Chondrocyte (in vitro differentiated cells): ENCODE results near the gene INHBB. TPM values are rescaled to one million over a fixed set of nuclear protein-coding genes. Genes with fewer than 3 reads are reported as not detected.

Experiments
- DNase-seq: peaks from one replicate; pipeline ENCODE4 v3.0.0; 2021; ENCODE audit warnings: mixed read lengths, low spot score
- H3K27ac Mint-ChIP-seq: one replicate; pipeline ENCODE4 v1.8.0; 2021; ENCODE audit warnings: mild to moderate bottlenecking, moderate library complexity, mixed read lengths; ENCODE audit not compliant: unreplicated experiment
- H3K27me3 Mint-ChIP-seq: 2 replicates; pipeline ENCODE4 v1.8.0; 2021; ENCODE audit warnings: low read depth, mixed read lengths
- H3K36me3 Mint-ChIP-seq: 2 replicates; pipeline ENCODE4 v1.8.0; 2021; ENCODE audit warnings: low read depth, mixed read lengths
- H3K4me1 Mint-ChIP-seq: 2 replicates; pipeline ENCODE4 v1.8.0; 2021; ENCODE audit warnings: low read depth, mild to moderate bottlenecking, mixed read lengths
- H3K4me3 Mint-ChIP-seq: one replicate; pipeline ENCODE4 v1.8.0; 2021; ENCODE audit warnings: mild to moderate bottlenecking, moderate library complexity, mixed read lengths; ENCODE audit not compliant: unreplicated experiment
- H3K9me3 Mint-ChIP-seq: 2 replicates; pipeline ENCODE4 v1.8.0; 2021; ENCODE audit warnings: low read depth, mixed read lengths
- CTCF ChIP-seq: fragments of 200-600 bp; sonication (generic); IDR thresholded peaks from 2 replicates; pipeline ENCODE4 v1.5.0; 2021; ENCODE audit warnings: antibody characterized with exemption, mild to moderate bottlenecking, moderate library complexity
- total RNA-seq: library from RNA; stranded (reverse); gene quantifications from 3 replicates; pipeline ENCODE4 v1.2.1, GENCODE V29; 2021

Gene INHBB
- total RNA-seq, 1 donor from 2014 or later, result 1.3 TPM

GRCh38 chr2:120375251-120376020, 29.5 kb downstream of the INHBB start:
- no peak overlapping the region for H3K4me3 Mint-ChIP-seq
- DNase-seq, result no peak
- H3K27ac Mint-ChIP-seq, result no peak overlapping the region
- H3K27me3 Mint-ChIP-seq, result peaks cover 40% of the 10 kb centered on the region
- no peak for TF ChIP-seq CTCF
- peaks cover 2% of the 10 kb centered on the region for H3K36me3 Mint-ChIP-seq
- H3K4me1 Mint-ChIP-seq, result no peaks in the 10 kb centered on the region
- peaks cover 4% of the 10 kb centered on the region for H3K9me3 Mint-ChIP-seq

- TF ChIP-seq CTCF, result no peak
- Mint-ChIP-seq H3K27me3 (peaks cover 44% of the 10 kb centered on the region), H3K4me1 (no peaks in the 10 kb centered on the region), H3K9me3 (no peaks in the 10 kb centered on the region), H3K4me3 (no peak overlapping the region), H3K36me3 (peaks cover 2% of the 10 kb centered on the region), H3K27ac (no peak overlapping the region)
- no peak for DNase-seq
These were observed 30.2 kb downstream of the INHBB start for GRCh38 chr2:120376101-120376500.

- Mint-ChIP-seq H3K4me3 (no peak overlapping the region), H3K36me3 (peaks cover 2% of the 10 kb centered on the region), H3K9me3 (no peaks in the 10 kb centered on the region), H3K4me1 (no peaks in the 10 kb centered on the region), H3K27me3 (peaks cover 43% of the 10 kb centered on the region), H3K27ac (no peak overlapping the region)
- no peak for DNase-seq
- TF ChIP-seq CTCF, result no peak
These were observed 31.0 kb downstream of the INHBB start for GRCh38 chr2:120376679-120377640.

GRCh38 chr2:120378605-120379004, 32.7 kb downstream of the INHBB start:
- no peak for TF ChIP-seq CTCF
- Mint-ChIP-seq H3K4me1 (no peaks in the 10 kb centered on the region), H3K9me3 (no peaks in the 10 kb centered on the region), H3K4me3 (no peak overlapping the region), H3K27ac (no peak overlapping the region), H3K27me3 (peaks cover 40% of the 10 kb centered on the region), H3K36me3 (peaks cover 2% of the 10 kb centered on the region)
- DNase-seq, result no peak
